ENCODE measurements around the gene TIGD1. TPM values are rescaled to one million over a fixed set of nuclear protein-coding genes. Genes with fewer than 3 reads are reported as not detected.

Gene TIGD1
- total RNA-seq, result 2.1 and 3.2 TPM in 2 replicates

DNA sequence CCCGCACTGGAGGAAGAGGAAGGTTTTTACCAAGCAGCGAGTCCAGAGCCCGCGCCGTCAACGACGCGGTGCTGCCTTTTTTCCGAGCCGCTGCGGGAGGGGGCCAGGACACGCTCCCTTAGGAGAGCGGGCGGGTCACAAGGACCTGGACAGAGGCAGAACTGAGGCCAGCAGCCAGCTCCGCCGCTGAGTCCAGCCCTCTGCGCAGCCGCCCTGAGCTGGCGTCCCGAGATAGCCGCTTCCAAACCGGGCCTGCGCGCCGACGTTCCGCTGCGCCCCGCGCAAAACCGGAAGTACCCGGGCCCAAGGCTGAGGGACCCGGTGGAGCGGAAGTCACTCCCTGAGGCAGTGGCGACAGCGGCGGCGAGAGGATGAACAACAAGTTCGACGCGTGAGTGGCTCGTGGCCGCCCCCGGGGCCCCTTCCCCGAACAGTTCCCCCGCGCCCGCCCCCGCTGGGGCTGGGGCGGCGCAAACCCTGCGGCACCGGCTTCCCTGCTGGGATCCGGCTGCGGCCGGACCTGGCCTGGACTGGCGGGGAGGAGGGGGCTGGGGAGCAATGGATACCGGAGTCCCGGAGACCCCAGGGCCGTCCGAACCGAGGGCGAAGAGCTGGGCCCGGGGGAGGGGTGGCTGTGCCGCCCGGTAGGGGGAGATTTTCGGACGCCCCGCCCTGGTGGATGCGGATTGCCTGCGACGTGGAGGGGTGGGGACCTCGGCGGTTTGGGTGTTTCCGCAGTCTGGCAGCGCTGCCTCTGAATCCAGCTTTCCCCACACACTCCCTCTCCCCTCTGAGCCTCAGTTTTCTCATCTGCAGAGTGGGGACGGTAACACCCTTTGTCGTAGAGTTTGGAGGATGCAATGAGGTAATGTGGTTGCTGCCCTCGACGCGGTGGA, at the start of gene TIGD1, which contains the start of gene EIF4E2:
Gene TIGD1 (minus strand): TSS at position 204 of the 896 bp plus-strand sequence. CDS start 675 bp downstream, outside the sequence.
Gene EIF4E2 (plus strand): TSS at position 336 of the 896 bp plus-strand sequence. CDS start 36 bp downstream, at position 372.

GRCh38 chr2:232539298-232540231, 10.8 kb downstream of the TIGD1 start, which contains the start of gene CHRNG:
TSS of gene CHRNG (plus strand) at chr2:232539692. CDS start at chr2:232539748, 56 bp downstream.

GRCh38 chr2:232525791-232526371, 24.5 kb downstream of the TIGD1 start, which contains the start of gene CHRND:
TSS of gene CHRND (plus strand) at chr2:232526160. CDS start at chr2:232526216, 56 bp downstream.

GRCh38 chr2:232519581-232520438, 30.5 kb downstream of the TIGD1 start, which contains the start of gene PRSS56:
TSS of gene PRSS56 (plus strand) at chr2:232520388. CDS start at chr2:232520599, 211 bp downstream.

Other genes with a start within 250 kb of the TIGD1 start
- not detected in 2 replicates for gene ALPP, start 171.8 kb downstream of the TIGD1 start, total RNA-seq
- gene ALPG, start 143.7 kb downstream of the TIGD1 start, total RNA-seq, result not detected in 2 replicates
- gene ALPI, start 94.4 kb downstream of the TIGD1 start, total RNA-seq, result not detected in 2 replicates
- gene ECEL1, start 62.7 kb downstream of the TIGD1 start, total RNA-seq, result not detected in 2 replicates
- not detected in 2 replicates for gene PRSS56, start 30.2 kb downstream of the TIGD1 start, total RNA-seq
- gene CHRND, start 24.4 kb downstream of the TIGD1 start, total RNA-seq, result not detected in 2 replicates
- gene CHRNG, start 10.9 kb downstream of the TIGD1 start, total RNA-seq, result not detected in 2 replicates
- 84.4 and 85.9 TPM in 2 replicates for gene EIF4E2, start 132 bp upstream of the TIGD1 start, total RNA-seq
- gene EFHD1, start 83.0 kb upstream of the TIGD1 start, total RNA-seq, result 0.45 TPM in 1 of 2 replicates, not detected in the other
- 21.3 and 26.9 TPM in 2 replicates for gene GIGYF2, start 146.8 kb upstream of the TIGD1 start, total RNA-seq
- gene KCNJ13, start 226.0 kb upstream of the TIGD1 start, total RNA-seq, result not detected in 2 replicates

Measured in bronchus fibroblast of lung (primary cell).